ENCODE data around the gene PRKAR1B.
A peak's percentile ranks its signal among the peaks of the same experiment; 100 is the strongest.

The PRKAR1B gene

DNA sequence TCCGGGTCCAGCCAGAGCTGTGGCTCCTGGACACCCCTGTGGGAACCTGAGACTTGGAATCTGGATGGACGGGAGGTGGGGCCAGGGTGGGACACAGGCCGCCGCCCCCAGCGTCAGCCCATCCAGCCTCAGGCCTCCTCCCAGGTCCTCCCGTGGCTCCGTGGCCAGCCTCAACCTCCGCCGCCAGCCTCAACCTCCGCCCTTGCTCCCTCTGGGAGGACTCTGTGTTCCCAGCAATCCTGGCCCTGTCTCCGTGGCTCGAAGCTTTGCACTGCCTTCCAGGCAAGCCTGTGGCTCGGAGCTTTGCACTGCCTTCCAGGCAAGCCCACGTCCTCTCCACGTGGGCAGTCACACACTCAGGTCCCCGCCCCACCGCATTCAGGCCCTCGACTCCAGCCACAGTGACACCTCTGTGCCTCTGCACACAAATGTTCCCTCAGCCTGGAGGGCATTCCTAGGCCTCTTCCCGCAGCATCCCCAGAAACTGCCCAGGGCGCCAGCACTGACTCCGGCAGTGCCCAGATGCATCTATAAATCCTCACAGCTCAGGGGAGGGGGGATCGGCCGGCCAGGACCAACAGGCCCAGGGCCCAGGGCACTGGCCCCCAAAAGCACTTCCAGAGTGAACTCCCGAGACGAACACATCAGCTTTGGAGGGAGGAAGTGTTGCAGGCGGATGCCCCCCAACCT lies 162.8 kb downstream of the PRKAR1B start:
- TF ChIP-seq EP300 (IDR thresholded peaks at IDR 0.05; ENCODE audit: borderline replicate concordance): no peak
- no peak for TF ChIP-seq RAD21 (IDR thresholded peaks at IDR 0.05; ENCODE audit: low read depth)
- TF ChIP-seq, protein P1, sequence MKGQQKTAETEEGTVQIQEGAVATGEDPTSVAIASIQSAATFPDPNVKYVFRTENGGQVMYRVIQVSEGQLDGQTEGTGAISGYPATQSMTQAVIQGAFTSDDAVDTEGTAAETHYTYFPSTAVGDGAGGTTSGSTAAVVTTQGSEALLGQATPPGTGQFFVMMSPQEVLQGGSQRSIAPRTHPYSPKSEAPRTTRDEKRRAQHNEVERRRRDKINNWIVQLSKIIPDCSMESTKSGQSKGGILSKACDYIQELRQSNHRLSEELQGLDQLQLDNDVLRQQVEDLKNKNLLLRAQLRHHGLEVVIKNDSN (IDR thresholded peaks at IDR 0.05): no peak
- TF ChIP-seq NFIC (IDR thresholded peaks at IDR 0.05): no peak
- TF ChIP-seq TEAD4 (IDR thresholded peaks at IDR 0.05): no peak
- no peak for TF ChIP-seq EGR1 (IDR thresholded peaks at IDR 0.05)
- no peak for TF ChIP-seq TCF12 (IDR thresholded peaks at IDR 0.05; ENCODE audit: low read depth)
- no peak for TF ChIP-seq ZBTB7A (IDR thresholded peaks at IDR 0.05; ENCODE audit: low read depth)

DNA sequence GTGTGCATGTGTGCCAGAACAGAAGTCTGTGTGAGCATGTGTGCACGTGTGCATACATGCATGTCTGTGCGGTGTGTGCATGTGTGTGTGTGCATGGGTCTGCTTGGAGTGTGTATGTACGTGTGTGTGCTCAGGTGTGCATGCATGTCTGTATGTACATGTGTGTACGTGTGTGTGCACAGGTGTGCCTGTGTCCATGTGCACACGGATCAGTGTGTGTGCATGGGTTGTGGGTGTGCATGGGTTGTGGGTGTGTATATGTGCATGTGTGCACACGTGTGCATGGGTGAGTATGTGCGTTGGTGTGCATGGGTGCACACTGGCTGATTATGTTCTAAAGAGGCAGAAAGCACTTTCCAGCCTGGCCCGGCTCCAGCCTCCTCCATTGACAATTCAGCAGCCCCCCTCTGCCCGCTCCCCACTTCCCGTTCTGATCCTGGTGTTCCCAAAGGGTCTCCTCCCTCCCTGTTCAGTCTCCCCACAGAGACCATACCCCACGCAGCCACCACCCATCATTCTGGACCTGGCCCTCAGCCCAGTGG lies 163.4 kb downstream of the PRKAR1B start:
- TF ChIP-seq, protein P2, sequence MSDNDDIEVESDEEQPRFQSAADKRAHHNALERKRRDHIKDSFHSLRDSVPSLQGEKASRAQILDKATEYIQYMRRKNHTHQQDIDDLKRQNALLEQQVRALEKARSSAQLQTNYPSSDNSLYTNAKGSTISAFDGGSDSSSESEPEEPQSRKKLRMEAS (IDR thresholded peaks at IDR 0.05): no peak
- TF ChIP-seq TCF12 (IDR thresholded peaks at IDR 0.05; ENCODE audit: low read depth) (no peak), CREB1 (IDR thresholded peaks at IDR 0.05; ENCODE audit: low read depth) (no peak), EGR1 (IDR thresholded peaks at IDR 0.05) (no peak), EP300 (IDR thresholded peaks at IDR 0.05; ENCODE audit: borderline replicate concordance) (no peak), RAD21 (IDR thresholded peaks at IDR 0.05; ENCODE audit: low read depth) (no peak), TEAD4 (IDR thresholded peaks at IDR 0.05) (no peak)

DNA sequence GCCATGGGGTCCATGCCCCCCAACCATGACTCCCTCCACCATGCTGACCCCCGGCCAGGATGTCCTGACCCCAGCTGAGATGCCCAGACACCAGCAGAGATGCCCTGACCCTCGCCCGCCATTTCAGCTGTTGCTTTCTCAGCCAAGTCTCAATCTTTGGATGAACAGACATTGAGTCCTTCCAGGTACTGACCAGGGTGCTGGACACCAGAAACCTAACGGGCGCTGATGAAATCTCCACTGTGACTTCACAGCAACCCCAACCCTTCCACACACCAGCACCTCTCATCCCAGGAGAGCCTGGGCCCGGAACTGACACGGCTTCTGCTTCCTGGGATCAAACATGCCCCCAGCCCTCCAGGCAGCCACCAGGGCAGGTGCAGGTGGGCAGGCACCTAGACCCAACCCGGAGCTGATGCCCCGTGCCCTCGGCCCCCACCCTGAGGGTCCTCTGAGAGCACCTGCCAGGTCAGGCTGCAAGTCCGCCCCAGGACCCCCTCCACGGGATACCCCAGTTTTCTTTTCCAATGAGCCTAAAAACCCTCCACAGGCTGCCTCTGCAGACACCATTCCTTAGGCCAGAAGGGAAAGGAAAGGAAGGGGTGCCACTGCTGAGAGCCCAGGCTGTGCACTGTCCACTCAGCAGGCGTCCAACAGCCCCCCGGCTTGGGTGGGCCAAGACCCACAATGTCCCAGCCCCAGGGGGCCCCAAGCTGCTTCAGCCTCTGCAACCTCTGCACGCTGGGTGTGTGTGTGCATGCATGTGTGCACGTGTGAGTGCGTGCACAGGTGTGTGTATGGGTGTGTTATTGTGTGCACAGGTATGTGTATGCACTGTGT lies 164.1 kb downstream of the PRKAR1B start:
- TF ChIP-seq, protein P1 (IDR thresholded peaks at IDR 0.05): no peak
- TF ChIP-seq, protein P3, sequence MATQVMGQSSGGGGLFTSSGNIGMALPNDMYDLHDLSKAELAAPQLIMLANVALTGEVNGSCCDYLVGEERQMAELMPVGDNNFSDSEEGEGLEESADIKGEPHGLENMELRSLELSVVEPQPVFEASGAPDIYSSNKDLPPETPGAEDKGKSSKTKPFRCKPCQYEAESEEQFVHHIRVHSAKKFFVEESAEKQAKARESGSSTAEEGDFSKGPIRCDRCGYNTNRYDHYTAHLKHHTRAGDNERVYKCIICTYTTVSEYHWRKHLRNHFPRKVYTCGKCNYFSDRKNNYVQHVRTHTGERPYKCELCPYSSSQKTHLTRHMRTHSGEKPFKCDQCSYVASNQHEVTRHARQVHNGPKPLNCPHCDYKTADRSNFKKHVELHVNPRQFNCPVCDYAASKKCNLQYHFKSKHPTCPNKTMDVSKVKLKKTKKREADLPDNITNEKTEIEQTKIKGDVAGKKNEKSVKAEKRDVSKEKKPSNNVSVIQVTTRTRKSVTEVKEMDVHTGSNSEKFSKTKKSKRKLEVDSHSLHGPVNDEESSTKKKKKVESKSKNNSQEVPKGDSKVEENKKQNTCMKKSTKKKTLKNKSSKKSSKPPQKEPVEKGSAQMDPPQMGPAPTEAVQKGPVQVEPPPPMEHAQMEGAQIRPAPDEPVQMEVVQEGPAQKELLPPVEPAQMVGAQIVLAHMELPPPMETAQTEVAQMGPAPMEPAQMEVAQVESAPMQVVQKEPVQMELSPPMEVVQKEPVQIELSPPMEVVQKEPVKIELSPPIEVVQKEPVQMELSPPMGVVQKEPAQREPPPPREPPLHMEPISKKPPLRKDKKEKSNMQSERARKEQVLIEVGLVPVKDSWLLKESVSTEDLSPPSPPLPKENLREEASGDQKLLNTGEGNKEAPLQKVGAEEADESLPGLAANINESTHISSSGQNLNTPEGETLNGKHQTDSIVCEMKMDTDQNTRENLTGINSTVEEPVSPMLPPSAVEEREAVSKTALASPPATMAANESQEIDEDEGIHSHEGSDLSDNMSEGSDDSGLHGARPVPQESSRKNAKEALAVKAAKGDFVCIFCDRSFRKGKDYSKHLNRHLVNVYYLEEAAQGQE (IDR thresholded peaks at IDR 0.05; ENCODE audit: low read depth): peak; percentile 55; the same call in 1 of the 2 replicates

DNA sequence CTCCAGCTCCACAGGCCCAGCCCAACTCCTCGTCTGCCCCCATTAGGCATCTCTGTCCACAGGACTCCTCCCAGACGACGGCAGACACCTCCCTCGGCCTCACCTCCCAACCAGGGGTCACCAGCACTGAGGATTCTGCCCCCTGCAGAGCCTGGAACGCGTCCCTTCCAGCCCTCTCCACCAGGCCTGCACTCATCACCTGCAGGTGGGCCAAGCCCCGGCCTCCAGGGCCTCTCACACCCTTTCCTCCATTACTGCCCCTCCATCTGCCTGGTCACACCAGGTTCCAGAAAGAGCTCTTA lies 164.8 kb downstream of the PRKAR1B start:
- TF ChIP-seq TAF1 (IDR thresholded peaks at IDR 0.05; ENCODE audit: low read depth) (no peak), CREB1 (IDR thresholded peaks at IDR 0.05; ENCODE audit: low read depth) (no peak), CEBPB (IDR thresholded peaks at IDR 0.05) (no peak), NFIC (IDR thresholded peaks at IDR 0.05) (no peak)

DNA sequence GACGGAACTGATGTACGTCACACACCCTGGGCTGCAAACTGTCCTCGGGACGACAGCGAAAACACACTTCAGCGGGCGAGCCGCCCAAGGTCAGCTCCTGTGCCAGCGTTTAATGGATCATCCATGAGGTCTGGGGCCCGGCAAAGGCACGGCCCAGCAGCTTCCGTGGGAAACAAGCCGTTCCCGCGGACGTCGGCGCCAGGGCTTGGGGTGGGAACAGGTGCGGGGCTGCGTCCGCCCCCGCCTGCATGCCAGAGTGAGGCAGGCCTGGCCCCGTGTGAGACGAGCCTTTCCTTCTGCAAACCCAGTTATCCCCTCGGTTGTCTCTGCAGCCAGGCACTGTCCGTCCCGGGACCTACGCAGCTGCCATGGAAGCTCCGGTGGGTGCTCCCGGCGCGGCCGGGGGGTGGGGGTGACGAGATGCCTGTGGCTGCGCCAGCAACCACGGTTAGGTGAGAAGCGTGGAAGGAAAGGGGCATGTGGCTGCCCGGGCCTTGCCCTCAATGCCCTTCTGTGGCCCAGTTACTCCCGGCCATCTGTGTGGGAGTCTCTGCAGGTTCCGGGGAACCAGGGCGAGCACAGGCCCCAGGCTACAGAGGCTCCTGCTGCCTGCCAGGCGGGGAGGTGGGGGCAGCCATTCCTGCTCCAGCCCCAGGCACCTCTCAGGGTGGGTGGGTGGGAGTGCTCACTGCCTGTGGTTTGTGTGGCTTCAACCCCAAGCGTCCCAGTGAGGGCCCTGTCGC lies 165.3 kb downstream of the PRKAR1B start:
- TF ChIP-seq NFIC (IDR thresholded peaks at IDR 0.05): no peak
- TF ChIP-seq RAD21 (IDR thresholded peaks at IDR 0.05; ENCODE audit: low read depth): no peak
- TF ChIP-seq, protein P2 (IDR thresholded peaks at IDR 0.05): no peak
- TF ChIP-seq CEBPB (IDR thresholded peaks at IDR 0.05): no peak
- TF ChIP-seq EGR1 (IDR thresholded peaks at IDR 0.05): no peak
- TF ChIP-seq, protein P3 (IDR thresholded peaks at IDR 0.05; ENCODE audit: low read depth): no peak
- TF ChIP-seq TCF12 (IDR thresholded peaks at IDR 0.05; ENCODE audit: low read depth): no peak
- no peak for TF ChIP-seq YY1 (IDR thresholded peaks at IDR 0.05; ENCODE audit: low read depth)
- TF ChIP-seq EP300 (IDR thresholded peaks at IDR 0.05; ENCODE audit: borderline replicate concordance): no peak
- no peak for TF ChIP-seq TEAD4 (IDR thresholded peaks at IDR 0.05)
- no peak for TF ChIP-seq CREB1 (IDR thresholded peaks at IDR 0.05; ENCODE audit: low read depth)
- TF ChIP-seq, protein P1 (IDR thresholded peaks at IDR 0.05): no peak
- no peak for TF ChIP-seq TAF1 (IDR thresholded peaks at IDR 0.05; ENCODE audit: low read depth)
- TF ChIP-seq FOXM1 (IDR thresholded peaks at IDR 0.05; ENCODE audit: borderline replicate concordance, low read depth): no peak
- TF ChIP-seq ZBTB7A (IDR thresholded peaks at IDR 0.05; ENCODE audit: low read depth): no peak
